CD14-positive monocyte (primary cell): ENCODE data around the gene GRM5. TPM values are rescaled to one million over a fixed set of nuclear protein-coding genes. Genes with fewer than 3 reads are reported as not detected.

Source experiments
- DNase-seq, 3 donors: peaks; one replicate each; pipeline ENCODE4 v3.0.0-alpha.2; 2011 to 2022
- H2AFZ ChIP-seq: 2 replicates; pipeline ENCODE4 v1.6.0; 2012; ENCODE audit warnings: mild to moderate bottlenecking, low read depth, low read length, inconsistent platforms; ENCODE audit not compliant: insufficient read depth, poor library complexity, severe bottlenecking
- H3K27ac ChIP-seq, 2 donors: 1 replicate in 1 of 2; 2 replicates in 1 of 2; pipeline ENCODE4 v1.5.1; 2012 to 2013; ENCODE audit warnings: low read length in 2 of 2, control low read depth in 1 of 2, inconsistent platforms in 1 of 2, low read depth in 1 of 2, mild to moderate bottlenecking in 1 of 2
- H3K27me3 ChIP-seq, 2 donors: one replicate each; pipeline versions ENCODE4 v1.6.0 to v1.6.1; 2011 to 2013; ENCODE audit warnings: low read length in 2 of 2; ENCODE audit not compliant: control insufficient read depth in 2 of 2, insufficient read depth in 2 of 2
- H3K36me3 ChIP-seq, 2 donors: replicated peaks in 1 of 2; 1 replicate in 1 of 2; 2 replicates in 1 of 2; pipeline versions ENCODE4 v1.5.1 to v1.6.1; 2012 to 2013; ENCODE audit warnings: low read length in 2 of 2, control low read depth in 1 of 2, inconsistent platforms in 1 of 2, mild to moderate bottlenecking in 1 of 2; ENCODE audit not compliant: insufficient read depth in 2 of 2, control insufficient read depth in 1 of 2
- H3K4me1 ChIP-seq, 2 donors: 1 replicate in 1 of 2; 2 replicates in 1 of 2; pipeline versions ENCODE4 v1.5.1 to v1.6.1; 2012 to 2013; ENCODE audit warnings: low read length in 2 of 2, control low read depth in 1 of 2, inconsistent platforms in 1 of 2, mild to moderate bottlenecking in 1 of 2, moderate library complexity in 1 of 2; ENCODE audit not compliant: insufficient read depth in 2 of 2, control insufficient read depth in 1 of 2
- H3K4me2 ChIP-seq: replicated peaks from 2 replicates; pipeline ENCODE3; 2012; ENCODE audit warnings: low read length, moderate library complexity, mild to moderate bottlenecking; ENCODE audit not compliant: poor library complexity, severe bottlenecking; ENCODE audit errors: extremely low read depth
- H3K4me3 ChIP-seq, 3 experiments: fragments of 200-600 bp in 1 of 3; sonication (generic) in 1 of 3; replicated peaks in 1 of 3; 1 replicate in 2 of 3; 2 replicates in 1 of 3; pipeline ENCODE4 v1.5.1; 2011 to 2013; ENCODE audit warnings: low read length in 3 of 3, mild to moderate bottlenecking in 3 of 3, control low read depth in 2 of 3, low read depth in 2 of 3, inconsistent platforms in 1 of 3, moderate library complexity in 1 of 3
- H3K79me2 ChIP-seq: 2 replicates; pipeline ENCODE4 v1.6.0; 2012; ENCODE audit warnings: mild to moderate bottlenecking, control low read depth, inconsistent platforms, low read length, moderate library complexity; ENCODE audit not compliant: insufficient read depth
- H3K9ac ChIP-seq: 2 replicates; pipeline ENCODE4 v1.6.0; 2017; ENCODE audit warnings: low read length, mild to moderate bottlenecking; ENCODE audit not compliant: insufficient read depth, poor library complexity, severe bottlenecking
- H3K9me3 ChIP-seq, 2 donors: replicated peaks in 1 of 2; 1 replicate in 1 of 2; 2 replicates in 1 of 2; pipeline versions ENCODE4 v1.5.1 to v1.6.1; 2012 to 2013; ENCODE audit warnings: low read length in 2 of 2, control low read depth in 1 of 2; ENCODE audit not compliant: control insufficient read depth in 1 of 2, insufficient read depth in 1 of 2
- H4K20me1 ChIP-seq: 2 replicates; pipeline ENCODE4 v1.6.0; 2012; ENCODE audit warnings: mild to moderate bottlenecking, low read length, control low read depth, moderate library complexity; ENCODE audit not compliant: insufficient read depth
- H3K27ac Mint-ChIP-seq, 7 donors: one replicate each; pipeline ENCODE4 v1.8.0; 2020; ENCODE audit warnings: mild to moderate bottlenecking in 7 of 7, mixed read lengths in 7 of 7, moderate library complexity in 6 of 7, inconsistent platforms in 2 of 7
- H3K27me3 Mint-ChIP-seq, 3 donors: one replicate each; pipeline ENCODE4 v1.8.0; 2021 to 2022; ENCODE audit warnings: low read depth in 3 of 3, mild to moderate bottlenecking in 3 of 3, mixed read lengths in 3 of 3, moderate library complexity in 3 of 3, inconsistent platforms in 1 of 3
- H3K36me3 Mint-ChIP-seq, 2 donors: one replicate each; pipeline ENCODE4 v1.8.0; 2020; ENCODE audit warnings: mixed read lengths in 2 of 2, inconsistent platforms in 1 of 2, mild to moderate bottlenecking in 1 of 2
- H3K4me1 Mint-ChIP-seq: one replicate; pipeline ENCODE4 v1.8.0; 2020; ENCODE audit warnings: mild to moderate bottlenecking, mixed read lengths
- H3K4me3 Mint-ChIP-seq, 2 donors: one replicate each; pipeline ENCODE4 v1.8.0; 2020; ENCODE audit warnings: mild to moderate bottlenecking in 2 of 2, mixed read lengths in 2 of 2, moderate library complexity in 1 of 2
- H3K9me3 Mint-ChIP-seq, 7 donors: one replicate each; pipeline ENCODE4 v1.8.0; 2020 to 2022; ENCODE audit warnings: mixed read lengths in 7 of 7, mild to moderate bottlenecking in 6 of 7, moderate library complexity in 6 of 7, inconsistent platforms in 2 of 7
- WGBS: methylation state at CpG from one replicate; pipeline ENCODE4 v1.1.5; 2013; ENCODE audit warnings: missing lambda C conversion rate; ENCODE audit not compliant: insufficient coverage; 5-methylcytosine and 5-hydroxymethylcytosine counted together
- intact Hi-C, 2 donors: fragments of 100-400 bp; cut with micrococcal nuclease; formaldehyde crosslinking; loops; one replicate each; pipeline versions ENCODE4 v1.15.0 to v1.15.1; 2023
- polyA plus RNA-seq, 3 donors: library from polyadenylated mRNA; depleted of rRNA in 1 of 3; unstranded in 2 of 3; stranded (reverse) in 1 of 3; fragments of 300-500 nt in 2 of 3; fragments of >200 nt in 1 of 3; fragmentation: Illumina TruSeq in 2 of 3; gene quantifications; 1 replicate in 2 of 3; 2 replicates in 1 of 3; pipeline ENCODE4 v1.2.3, GENCODE V29; 2012 to 2021
- TF ChIP-seq, protein P1 (sequence below): fragments of 200-600 bp; IDR thresholded peaks from one replicate; pipeline ENCODE4 v1.8.0; 2022; ENCODE audit warnings: antibody characterized with exemption, mild to moderate bottlenecking

The GRM5 gene
- polyA plus RNA-seq, 3 donors: not detected

DNA sequence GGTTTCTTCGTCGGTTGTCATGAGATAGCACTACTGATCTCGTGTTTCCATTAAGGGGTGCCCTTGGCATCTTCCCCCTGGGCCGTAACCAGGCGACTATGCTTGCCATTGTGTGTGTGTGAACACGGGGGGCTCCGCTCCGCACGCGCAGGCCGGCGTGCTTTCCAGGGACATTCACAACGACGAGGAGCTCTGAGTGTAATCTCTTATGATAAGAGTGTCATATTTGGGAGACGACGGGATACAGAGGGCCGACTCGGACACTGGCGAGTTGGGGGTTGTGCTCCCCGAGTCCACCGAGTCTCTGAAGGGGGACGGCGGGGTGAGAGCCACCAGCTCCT, 557.4 kb downstream of the GRM5 start:
- WGBS: 11% methylated on average over 22 of the region's 23 CpGs
- TF ChIP-seq, protein P1, sequence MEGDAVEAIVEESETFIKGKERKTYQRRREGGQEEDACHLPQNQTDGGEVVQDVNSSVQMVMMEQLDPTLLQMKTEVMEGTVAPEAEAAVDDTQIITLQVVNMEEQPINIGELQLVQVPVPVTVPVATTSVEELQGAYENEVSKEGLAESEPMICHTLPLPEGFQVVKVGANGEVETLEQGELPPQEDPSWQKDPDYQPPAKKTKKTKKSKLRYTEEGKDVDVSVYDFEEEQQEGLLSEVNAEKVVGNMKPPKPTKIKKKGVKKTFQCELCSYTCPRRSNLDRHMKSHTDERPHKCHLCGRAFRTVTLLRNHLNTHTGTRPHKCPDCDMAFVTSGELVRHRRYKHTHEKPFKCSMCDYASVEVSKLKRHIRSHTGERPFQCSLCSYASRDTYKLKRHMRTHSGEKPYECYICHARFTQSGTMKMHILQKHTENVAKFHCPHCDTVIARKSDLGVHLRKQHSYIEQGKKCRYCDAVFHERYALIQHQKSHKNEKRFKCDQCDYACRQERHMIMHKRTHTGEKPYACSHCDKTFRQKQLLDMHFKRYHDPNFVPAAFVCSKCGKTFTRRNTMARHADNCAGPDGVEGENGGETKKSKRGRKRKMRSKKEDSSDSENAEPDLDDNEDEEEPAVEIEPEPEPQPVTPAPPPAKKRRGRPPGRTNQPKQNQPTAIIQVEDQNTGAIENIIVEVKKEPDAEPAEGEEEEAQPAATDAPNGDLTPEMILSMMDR: no peak
- intact Hi-C loops: no loop called here
- Histone ChIP-seq H2AFZ (peak overlapping the region; percentile 63), H3K4me1 (peaks cover 6 to 12% of the 10 kb centered on the region in 2 donors), H3K79me2 (no peaks in the 10 kb centered on the region), H3K36me3 (no peaks in the 10 kb centered on the region), H3K4me2 (peak overlapping the region; percentile 68), H3K27me3 (peaks cover 49 to 63% of the 10 kb centered on the region in 2 donors), H3K9me3 (peaks cover 0 to 16% of the 10 kb centered on the region in 2 donors), H3K9ac (no peak overlapping the region), H4K20me1 (no peaks in the 10 kb centered on the region), H3K4me3 (peak overlapping the region in 1 of 3 experiments; percentile 54), H3K27ac (no peak overlapping the region)
- Mint-ChIP-seq H3K36me3 (peaks cover 0 to 9% of the 10 kb centered on the region in 2 donors), H3K4me1 (peaks cover 13% of the 10 kb centered on the region), H3K27me3 (peaks cover 47 to 61% (median 54%) of the 10 kb centered on the region in 3 donors), H3K4me3 (peak overlapping the region; percentile 70 to 91), H3K9me3 (peaks cover 0 to 9% (median 5%) of the 10 kb centered on the region in 7 donors), H3K27ac (peak overlapping the region in 2 of 7 donors; percentile 33 to 72)
- DNase-seq: no peak

DNA sequence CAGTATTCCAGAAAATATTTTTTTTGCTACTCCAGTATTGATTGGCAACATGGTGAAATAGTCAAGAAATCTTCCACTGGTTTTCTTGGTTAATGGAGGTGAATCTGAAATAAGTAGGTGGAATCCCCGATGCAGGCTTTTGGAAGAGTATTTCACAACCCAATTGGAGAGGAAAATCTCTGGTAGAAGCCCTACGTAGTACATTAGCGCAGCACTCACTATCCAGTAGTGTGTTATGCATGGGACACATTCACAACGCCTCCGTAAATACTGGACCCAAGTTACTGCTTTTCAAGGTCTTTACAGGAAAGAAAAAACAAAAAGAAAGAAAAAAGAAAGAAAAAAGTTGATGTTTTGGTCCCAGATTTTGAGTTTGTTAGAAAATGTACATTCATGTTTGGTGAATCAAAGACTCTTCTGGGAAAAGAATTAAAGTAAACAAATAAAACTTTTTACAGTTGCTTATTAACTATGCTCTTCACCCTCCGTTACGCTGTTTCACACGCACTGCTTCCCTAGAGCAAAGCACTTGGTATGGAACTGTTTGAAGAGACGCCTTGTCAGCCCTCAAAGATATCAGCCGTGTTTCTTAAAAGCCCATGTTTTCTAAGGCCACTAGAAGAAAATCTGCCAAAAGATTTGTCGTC, 557.9 kb downstream of the GRM5 start:
- Histone ChIP-seq H3K27me3 (peaks cover 49 to 63% of the 10 kb centered on the region in 2 donors), H3K27ac (no peak overlapping the region), H3K4me1 (peaks cover 6 to 12% of the 10 kb centered on the region in 2 donors), H3K4me3 (no peak overlapping the region), H2AFZ (peak overlapping the region; percentile 63), H3K9me3 (peaks cover 0 to 16% of the 10 kb centered on the region in 2 donors), H3K4me2 (peak overlapping the region; percentile 68), H3K36me3 (no peaks in the 10 kb centered on the region), H4K20me1 (no peaks in the 10 kb centered on the region), H3K9ac (no peak overlapping the region), H3K79me2 (no peaks in the 10 kb centered on the region)
- peaks cover 46 to 61% (median 54%) of the 10 kb centered on the region in 3 donors for H3K27me3 Mint-ChIP-seq
- peaks cover 13% of the 10 kb centered on the region for H3K4me1 Mint-ChIP-seq
- peaks cover 0 to 9% (median 5%) of the 10 kb centered on the region in 7 donors for H3K9me3 Mint-ChIP-seq
- peaks cover 0 to 9% of the 10 kb centered on the region in 2 donors for H3K36me3 Mint-ChIP-seq
- WGBS: 49% methylated on average over 5 of the region's 11 CpGs
- peak overlapping the region; percentile 70 to 91 for H3K4me3 Mint-ChIP-seq
- DNase-seq: no peak
- TF ChIP-seq, protein P1: no peak
- no peak overlapping the region for H3K27ac Mint-ChIP-seq
- intact Hi-C loops: no loop called here
